BLaER1 treated with 17β-estradiol and CSF1 and Interleukin-3, amounts not matched to agents 10 nM and 100 nM (cell line): ENCODE results near the gene CHN2.
"Not testable (repeated sequence)": the region's sequence is repeated elsewhere in the genome, so short reads cannot be mapped to it uniquely, and the experiment has no call there.

Source experiments
- H3K27ac ChIP-seq, 11 experiments: shearing (Covaris generic); formaldehyde crosslinking; 2 replicates each; pipeline ENCODE4 v1.8.1; 2022
- H3K27me3 ChIP-seq, 11 experiments: shearing (Covaris generic); formaldehyde crosslinking; 2 replicates each; pipeline ENCODE4 v1.8.1; 2022
- H3K36me3 ChIP-seq, 11 experiments: shearing (Covaris generic); formaldehyde crosslinking; 2 replicates each; pipeline ENCODE4 v1.8.1; 2022
- H3K4me1 ChIP-seq, 10 experiments: shearing (Covaris generic); formaldehyde crosslinking; 2 replicates each; pipeline ENCODE4 v1.8.1; 2022
- H3K4me2 ChIP-seq, 11 experiments: shearing (Covaris generic); formaldehyde crosslinking; 2 replicates each; pipeline ENCODE4 v1.8.1; 2022
- H3K4me3 ChIP-seq, 10 experiments: shearing (Covaris generic); formaldehyde crosslinking; 2 replicates each; pipeline ENCODE4 v1.8.1; 2022
- H3K9ac ChIP-seq, 11 experiments: shearing (Covaris generic); formaldehyde crosslinking; 2 replicates each; pipeline ENCODE4 v1.8.1; 2022
- H3K9me3 ChIP-seq, 11 experiments: shearing (Covaris generic); formaldehyde crosslinking; replicated peaks in 1 of 11; 2 replicates each; pipeline ENCODE4 v1.8.1; 2022
- H4K20me1 ChIP-seq, 11 experiments: shearing (Covaris generic); formaldehyde crosslinking; 2 replicates each; pipeline ENCODE4 v1.8.1; 2022
- Cebpa-rat ChIP-seq, 11 experiments: shearing (Covaris generic); IDR thresholded peaks; 2 replicates each; pipeline ENCODE4 v1.8.1; 2022

Gene CHN2

GRCh38 chr7:29527505-29528108, 333.0 kb downstream of the CHN2 start:
- no peak for TF ChIP-seq Cebpa-rat (IDR thresholded peaks at IDR 0.05)
- H3K36me3 ChIP-seq = no peaks in the 10 kb centered on the region
- no peak overlapping the region for H3K4me3 ChIP-seq
- no peaks in the 10 kb centered on the region for H3K27me3 ChIP-seq
- H4K20me1 ChIP-seq = no peaks in the 10 kb centered on the region
- no peaks in the 10 kb centered on the region for H3K4me1 ChIP-seq
- no peak overlapping the region for H3K9ac ChIP-seq
- no peak overlapping the region for H3K4me2 ChIP-seq
- peaks cover 0 to 6% (median 0%) of the 10 kb centered on the region in 11 experiments; a peak in 3 of 22 replicates for H3K9me3 ChIP-seq
- no peak overlapping the region for H3K27ac ChIP-seq

GRCh38 chr7:29528526-29528925, 334.0 kb downstream of the CHN2 start:
- not testable (repeated sequence) for H3K4me3 ChIP-seq, H3K4me1 ChIP-seq, H3K27ac ChIP-seq, H3K36me3 ChIP-seq, H3K9ac ChIP-seq, H3K4me2 ChIP-seq, H4K20me1 ChIP-seq, H3K27me3 ChIP-seq, H3K9me3 ChIP-seq
